HEK293 (cell line): ENCODE data around the gene SEMA4D.

Experiments used
- CTCF ChIA-PET: fragments of 350-600 bp; formaldehyde crosslinking; extraction: SDS; loops from one replicate; lab custom pipeline; 2021; ENCODE audit warnings: antibody characterized with exemption; lab: Yijun Ruan, JAX
- POLR2A ChIA-PET: fragments of 300-600 bp; formaldehyde crosslinking; extraction: SDS; loops from one replicate; lab custom pipeline; 2020; ENCODE audit warnings: antibody characterized with exemption, inconsistent platforms; lab: Yijun Ruan, JAX
- H3K27ac ChIP-seq: fragments of 200-500 bp; sonication (Bioruptor generic); 2 replicates; pipeline ENCODE4 v1.5.1; 2014; ENCODE audit warnings: low read depth, low read length, control low read depth, inconsistent platforms; ENCODE audit errors: extremely low read depth
- H3K36me3 ChIP-seq, 2 experiments: fragments of 200-500 bp in 1 of 2; sonication (Bioruptor generic) in 1 of 2; 1 replicate in 1 of 2; 2 replicates in 1 of 2; pipeline ENCODE4 v1.5.1; 2014 to 2017; ENCODE audit warnings: inconsistent platforms in 2 of 2, low read length in 2 of 2; ENCODE audit not compliant: control insufficient read depth in 2 of 2, insufficient read depth in 1 of 2
- H3K4me1 ChIP-seq: fragments of 200-500 bp; sonication (Bioruptor generic); 2 replicates; pipeline ENCODE4 v1.5.1; 2014; ENCODE audit warnings: mild to moderate bottlenecking, low read length, inconsistent platforms; ENCODE audit not compliant: control insufficient read depth, insufficient read depth
- H3K4me3 ChIP-seq: 2 replicates; pipeline ENCODE4 v1.5.1; 2011; ENCODE audit warnings: low read depth, mild to moderate bottlenecking, control low read depth, low read length, moderate library complexity
- H3K9me3 ChIP-seq: fragments of 200-500 bp; sonication (Bioruptor generic); 2 replicates; pipeline ENCODE4 v1.5.1; 2014; ENCODE audit warnings: low read depth, low read length, inconsistent platforms; ENCODE audit not compliant: control insufficient read depth, insufficient read depth
- BCL11B ChIP-seq: fragments of 450-650 bp; formaldehyde crosslinking; IDR thresholded peaks from 2 replicates; pipeline ENCODE4 v1.5.1; 2016; ENCODE audit warnings: low read depth, missing biosample characterization, missing genetic modification characterization
- EGR2 ChIP-seq: fragments of 450-650 bp; formaldehyde crosslinking; IDR thresholded peaks from 2 replicates; pipeline ENCODE4 v1.5.1; 2016; ENCODE audit warnings: low read depth, missing biosample characterization, missing genetic modification characterization
- GFI1B ChIP-seq: fragments of 450-650 bp; formaldehyde crosslinking; IDR thresholded peaks from 2 replicates; pipeline ENCODE4 v1.5.1; 2016; ENCODE audit warnings: missing biosample characterization, missing genetic modification characterization
- OSR2 ChIP-seq: fragments of 450-650 bp; formaldehyde crosslinking; IDR thresholded peaks from 2 replicates; pipeline ENCODE4 v1.5.1; 2016; ENCODE audit warnings: missing biosample characterization, missing genetic modification characterization
- ZFHX2 ChIP-seq: fragments of 450-650 bp; formaldehyde crosslinking; conservative IDR thresholded peaks from 2 replicates; pipeline ENCODE4 v1.5.1; 2016; ENCODE audit warnings: missing biosample characterization, missing genetic modification characterization
- ZNF157 ChIP-seq: fragments of 450-650 bp; formaldehyde crosslinking; IDR thresholded peaks from 2 replicates; pipeline ENCODE4 v1.5.1; 2016; ENCODE audit warnings: missing biosample characterization, missing genetic modification characterization
- ZNF19 ChIP-seq: fragments of 450-650 bp; formaldehyde crosslinking; IDR thresholded peaks from 2 replicates; pipeline ENCODE4; 2016; ENCODE audit warnings: missing biosample characterization, missing genetic modification characterization, low read depth
- ZNF629 ChIP-seq: fragments of 450-650 bp; formaldehyde crosslinking; IDR thresholded peaks from 2 replicates; pipeline ENCODE4 v1.5.1; 2017; ENCODE audit warnings: missing biosample characterization, missing genetic modification characterization
- ZNF707 ChIP-seq: fragments of 450-650 bp; formaldehyde crosslinking; IDR thresholded peaks from 2 replicates; pipeline ENCODE4 v1.5.1; 2016; ENCODE audit warnings: missing biosample characterization, missing genetic modification characterization
- ZNF777 ChIP-seq: fragments of 450-650 bp; formaldehyde crosslinking; IDR thresholded peaks from 2 replicates; pipeline ENCODE4 v1.5.1; 2017; ENCODE audit warnings: missing biosample characterization, missing genetic modification characterization, borderline replicate concordance
- ZXDB ChIP-seq: fragments of 450-650 bp; formaldehyde crosslinking; IDR thresholded peaks from 2 replicates; pipeline ENCODE4 v1.5.1; 2016; ENCODE audit warnings: missing biosample characterization, missing genetic modification characterization
- TF ChIP-seq, protein P1 (sequence below): fragments of 450-650 bp; formaldehyde crosslinking; IDR thresholded peaks from 2 replicates; pipeline ENCODE4 v1.5.1; 2017; ENCODE audit warnings: missing biosample characterization, missing genetic modification characterization
- TF ChIP-seq, protein P2 (sequence below): fragments of 450-650 bp; formaldehyde crosslinking; IDR thresholded peaks from 2 replicates; pipeline ENCODE4 v1.5.1; 2016; ENCODE audit warnings: missing biosample characterization, missing genetic modification characterization, borderline replicate concordance
- TF ChIP-seq, protein P3 (sequence below): fragments of 450-650 bp; formaldehyde crosslinking; IDR thresholded peaks from 2 replicates; pipeline ENCODE4 v1.5.1; 2017; ENCODE audit warnings: missing biosample characterization, missing genetic modification characterization

The SEMA4D gene

DNA sequence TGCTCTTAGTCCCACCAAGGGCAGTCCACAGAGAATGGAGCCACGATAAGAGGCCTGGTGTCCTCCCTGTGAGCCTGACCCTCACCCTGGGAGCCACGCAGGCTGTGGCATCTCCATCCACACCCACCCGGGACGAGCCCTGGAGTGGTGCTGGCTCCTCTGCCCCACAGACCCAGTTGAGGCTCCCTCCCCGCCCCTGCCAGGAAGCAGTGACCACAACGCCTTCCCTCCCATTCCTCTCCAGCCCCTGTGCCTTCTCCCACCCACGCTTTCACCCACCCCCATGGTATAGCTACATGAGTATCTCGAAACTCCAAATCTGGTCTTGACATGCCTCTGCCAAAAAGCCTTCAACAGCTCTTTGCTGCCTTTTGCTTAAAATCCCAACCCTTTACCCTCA is 57.9 kb downstream of the SEMA4D start:
- CTCF ChIA-PET: no interaction called here
- no peaks in the 10 kb centered on the region for H3K4me1 ChIP-seq
- TF ChIP-seq EGR2 (peak; percentile 11; the same call in 1 of the 2 replicates), ZFHX2 (peak; percentile 33; the same call in 1 of the 2 replicates), ZNF19 (no peak)

DNA sequence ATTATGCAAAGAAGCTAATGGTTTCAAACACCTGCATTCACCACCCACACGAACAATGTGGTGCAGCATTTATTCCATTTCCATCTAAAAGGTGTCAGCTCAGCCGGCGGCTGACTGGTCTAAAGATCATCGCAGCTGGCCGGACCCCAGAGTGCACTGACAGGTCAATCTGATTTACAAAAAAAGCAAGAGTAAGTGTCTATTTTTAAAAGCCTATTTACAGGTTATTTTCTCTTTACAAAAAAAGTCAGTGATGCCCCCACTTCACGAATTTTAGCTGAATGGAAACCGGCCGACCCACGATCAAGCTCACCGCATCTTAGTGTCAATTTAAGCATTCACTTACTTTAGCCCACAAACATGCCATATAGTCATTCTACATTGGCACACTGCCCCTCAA is 58.3 kb downstream of the SEMA4D start:
- Histone ChIP-seq H3K9me3 (no peaks in the 10 kb centered on the region), H3K4me1 (no peaks in the 10 kb centered on the region), H3K36me3 (peaks cover 0 to 3% of the 10 kb centered on the region in 2 experiments; a peak in 1 of 3 replicates), H3K27ac (no peak overlapping the region), H3K4me3 (no peak overlapping the region)
- POLR2A ChIA-PET: no interaction called here
- CTCF ChIA-PET: no interaction called here
- TF ChIP-seq, protein P1, sequence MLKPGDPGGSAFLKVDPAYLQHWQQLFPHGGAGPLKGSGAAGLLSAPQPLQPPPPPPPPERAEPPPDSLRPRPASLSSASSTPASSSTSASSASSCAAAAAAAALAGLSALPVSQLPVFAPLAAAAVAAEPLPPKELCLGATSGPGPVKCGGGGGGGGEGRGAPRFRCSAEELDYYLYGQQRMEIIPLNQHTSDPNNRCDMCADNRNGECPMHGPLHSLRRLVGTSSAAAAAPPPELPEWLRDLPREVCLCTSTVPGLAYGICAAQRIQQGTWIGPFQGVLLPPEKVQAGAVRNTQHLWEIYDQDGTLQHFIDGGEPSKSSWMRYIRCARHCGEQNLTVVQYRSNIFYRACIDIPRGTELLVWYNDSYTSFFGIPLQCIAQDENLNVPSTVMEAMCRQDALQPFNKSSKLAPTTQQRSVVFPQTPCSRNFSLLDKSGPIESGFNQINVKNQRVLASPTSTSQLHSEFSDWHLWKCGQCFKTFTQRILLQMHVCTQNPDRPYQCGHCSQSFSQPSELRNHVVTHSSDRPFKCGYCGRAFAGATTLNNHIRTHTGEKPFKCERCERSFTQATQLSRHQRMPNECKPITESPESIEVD: no peak
- TF ChIP-seq BCL11B (tag by site-specific recombination) (no peak), ZNF157 (tag by site-specific recombination) (no peak), ZNF777 (tag by site-specific recombination) (no peak), OSR2 (tag by site-specific recombination) (no peak), ZXDB (no peak), GFI1B (tag by site-specific recombination) (no peak), ZNF707 (tag by site-specific recombination) (no peak), ZNF629 (tag by site-specific recombination) (no peak)
- TF ChIP-seq, protein P2, sequence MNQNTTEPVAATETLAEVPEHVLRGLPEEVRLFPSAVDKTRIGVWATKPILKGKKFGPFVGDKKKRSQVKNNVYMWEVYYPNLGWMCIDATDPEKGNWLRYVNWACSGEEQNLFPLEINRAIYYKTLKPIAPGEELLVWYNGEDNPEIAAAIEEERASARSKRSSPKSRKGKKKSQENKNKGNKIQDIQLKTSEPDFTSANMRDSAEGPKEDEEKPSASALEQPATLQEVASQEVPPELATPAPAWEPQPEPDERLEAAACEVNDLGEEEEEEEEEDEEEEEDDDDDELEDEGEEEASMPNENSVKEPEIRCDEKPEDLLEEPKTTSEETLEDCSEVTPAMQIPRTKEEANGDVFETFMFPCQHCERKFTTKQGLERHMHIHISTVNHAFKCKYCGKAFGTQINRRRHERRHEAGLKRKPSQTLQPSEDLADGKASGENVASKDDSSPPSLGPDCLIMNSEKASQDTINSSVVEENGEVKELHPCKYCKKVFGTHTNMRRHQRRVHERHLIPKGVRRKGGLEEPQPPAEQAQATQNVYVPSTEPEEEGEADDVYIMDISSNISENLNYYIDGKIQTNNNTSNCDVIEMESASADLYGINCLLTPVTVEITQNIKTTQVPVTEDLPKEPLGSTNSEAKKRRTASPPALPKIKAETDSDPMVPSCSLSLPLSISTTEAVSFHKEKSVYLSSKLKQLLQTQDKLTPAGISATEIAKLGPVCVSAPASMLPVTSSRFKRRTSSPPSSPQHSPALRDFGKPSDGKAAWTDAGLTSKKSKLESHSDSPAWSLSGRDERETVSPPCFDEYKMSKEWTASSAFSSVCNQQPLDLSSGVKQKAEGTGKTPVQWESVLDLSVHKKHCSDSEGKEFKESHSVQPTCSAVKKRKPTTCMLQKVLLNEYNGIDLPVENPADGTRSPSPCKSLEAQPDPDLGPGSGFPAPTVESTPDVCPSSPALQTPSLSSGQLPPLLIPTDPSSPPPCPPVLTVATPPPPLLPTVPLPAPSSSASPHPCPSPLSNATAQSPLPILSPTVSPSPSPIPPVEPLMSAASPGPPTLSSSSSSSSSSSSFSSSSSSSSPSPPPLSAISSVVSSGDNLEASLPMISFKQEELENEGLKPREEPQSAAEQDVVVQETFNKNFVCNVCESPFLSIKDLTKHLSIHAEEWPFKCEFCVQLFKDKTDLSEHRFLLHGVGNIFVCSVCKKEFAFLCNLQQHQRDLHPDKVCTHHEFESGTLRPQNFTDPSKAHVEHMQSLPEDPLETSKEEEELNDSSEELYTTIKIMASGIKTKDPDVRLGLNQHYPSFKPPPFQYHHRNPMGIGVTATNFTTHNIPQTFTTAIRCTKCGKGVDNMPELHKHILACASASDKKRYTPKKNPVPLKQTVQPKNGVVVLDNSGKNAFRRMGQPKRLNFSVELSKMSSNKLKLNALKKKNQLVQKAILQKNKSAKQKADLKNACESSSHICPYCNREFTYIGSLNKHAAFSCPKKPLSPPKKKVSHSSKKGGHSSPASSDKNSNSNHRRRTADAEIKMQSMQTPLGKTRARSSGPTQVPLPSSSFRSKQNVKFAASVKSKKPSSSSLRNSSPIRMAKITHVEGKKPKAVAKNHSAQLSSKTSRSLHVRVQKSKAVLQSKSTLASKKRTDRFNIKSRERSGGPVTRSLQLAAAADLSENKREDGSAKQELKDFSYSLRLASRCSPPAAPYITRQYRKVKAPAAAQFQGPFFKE (tag by site-specific recombination): no peak

More for the DNA sequence above, 57.9 kb downstream of the SEMA4D start:
- Histone ChIP-seq H3K36me3 (peaks cover 0 to 5% of the 10 kb centered on the region in 2 experiments; a peak in 1 of 3 replicates), H3K4me3 (no peak overlapping the region), H3K9me3 (no peaks in the 10 kb centered on the region), H3K27ac (no peak overlapping the region)
- POLR2A ChIA-PET: interaction anchor here (0.5 to 0.7 kb wide), 2 partner anchors 11 kb away, joined by 3 read pairs; no protein-coding TSS in a partner anchor

DNA sequence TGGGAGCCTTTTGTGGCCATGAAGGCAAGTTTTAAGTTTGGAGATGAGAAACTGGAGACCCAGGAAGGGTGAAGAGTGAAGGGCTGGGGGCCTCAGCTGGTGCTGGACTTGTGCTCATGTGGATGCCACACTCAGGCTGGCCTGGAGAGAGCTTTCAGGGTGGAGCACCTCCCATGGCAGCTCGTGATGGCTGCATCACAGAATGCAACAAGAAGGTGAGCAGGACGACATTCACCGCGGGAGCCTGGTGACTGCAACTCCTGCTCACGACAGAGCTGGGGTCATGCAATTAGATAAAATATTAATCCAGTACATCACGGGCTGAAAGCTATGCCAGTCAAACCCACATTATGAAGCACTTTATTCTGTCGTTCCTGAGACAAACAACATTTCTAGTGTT is 59.7 kb downstream of the SEMA4D start:
- no peak overlapping the region for H3K27ac ChIP-seq
- CTCF ChIA-PET: no interaction called here

More for the DNA sequence above, 59.7 kb downstream of the SEMA4D start:
- Histone ChIP-seq H3K36me3 (no peaks in the 10 kb centered on the region), H3K4me3 (no peak overlapping the region), H3K9me3 (no peaks in the 10 kb centered on the region), H3K4me1 (no peaks in the 10 kb centered on the region)
- TF ChIP-seq, protein P3, sequence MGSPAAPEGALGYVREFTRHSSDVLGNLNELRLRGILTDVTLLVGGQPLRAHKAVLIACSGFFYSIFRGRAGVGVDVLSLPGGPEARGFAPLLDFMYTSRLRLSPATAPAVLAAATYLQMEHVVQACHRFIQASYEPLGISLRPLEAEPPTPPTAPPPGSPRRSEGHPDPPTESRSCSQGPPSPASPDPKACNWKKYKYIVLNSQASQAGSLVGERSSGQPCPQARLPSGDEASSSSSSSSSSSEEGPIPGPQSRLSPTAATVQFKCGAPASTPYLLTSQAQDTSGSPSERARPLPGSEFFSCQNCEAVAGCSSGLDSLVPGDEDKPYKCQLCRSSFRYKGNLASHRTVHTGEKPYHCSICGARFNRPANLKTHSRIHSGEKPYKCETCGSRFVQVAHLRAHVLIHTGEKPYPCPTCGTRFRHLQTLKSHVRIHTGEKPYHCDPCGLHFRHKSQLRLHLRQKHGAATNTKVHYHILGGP (tag by site-specific recombination): no peak
- POLR2A ChIA-PET: no interaction called here
